Measurements from ENCODE around the gene KIF2A. TPM values are rescaled to one million over a fixed set of nuclear protein-coding genes. Genes with fewer than 3 reads are reported as not detected.

KIF2A gene
- total and polyA plus RNA-seq, 10 donors: 4.3 to 66.7 (median 44.3) TPM

DNA sequence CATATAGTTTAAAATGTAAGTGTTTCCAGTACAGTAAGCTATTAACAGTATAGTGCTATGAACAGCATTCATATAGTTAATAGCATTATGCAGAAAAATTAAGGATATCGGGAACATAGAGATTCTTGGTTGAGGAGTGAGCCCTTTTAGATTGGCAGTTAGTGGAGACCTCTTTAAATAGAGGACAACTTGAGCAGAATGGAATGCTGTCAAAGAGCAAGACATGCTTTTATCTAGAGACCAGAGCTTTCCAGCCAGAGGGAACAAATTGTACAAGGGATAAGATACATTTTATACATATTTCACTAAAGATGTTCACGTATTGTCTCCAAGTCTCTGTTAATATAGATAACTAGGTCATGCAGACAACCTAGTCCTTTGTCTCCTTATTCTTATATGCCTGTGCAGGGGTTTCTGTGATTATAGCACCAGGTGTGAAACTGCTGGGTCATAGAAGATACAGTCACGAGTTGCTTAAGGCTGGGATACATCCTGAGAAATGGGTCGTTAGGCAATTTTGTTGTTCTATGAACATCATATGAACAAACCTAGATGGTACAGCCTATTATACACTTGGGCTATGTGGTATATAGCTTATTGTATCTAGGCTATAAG is 112.6 kb downstream of the KIF2A start:
- no peak for TF ChIP-seq POLR2AphosphoS5 (IDR thresholded peaks at IDR 0.05)
- no peak for TF ChIP-seq POLR2A (IDR thresholded peaks at IDR 0.05)
- TF ChIP-seq, protein P1, sequence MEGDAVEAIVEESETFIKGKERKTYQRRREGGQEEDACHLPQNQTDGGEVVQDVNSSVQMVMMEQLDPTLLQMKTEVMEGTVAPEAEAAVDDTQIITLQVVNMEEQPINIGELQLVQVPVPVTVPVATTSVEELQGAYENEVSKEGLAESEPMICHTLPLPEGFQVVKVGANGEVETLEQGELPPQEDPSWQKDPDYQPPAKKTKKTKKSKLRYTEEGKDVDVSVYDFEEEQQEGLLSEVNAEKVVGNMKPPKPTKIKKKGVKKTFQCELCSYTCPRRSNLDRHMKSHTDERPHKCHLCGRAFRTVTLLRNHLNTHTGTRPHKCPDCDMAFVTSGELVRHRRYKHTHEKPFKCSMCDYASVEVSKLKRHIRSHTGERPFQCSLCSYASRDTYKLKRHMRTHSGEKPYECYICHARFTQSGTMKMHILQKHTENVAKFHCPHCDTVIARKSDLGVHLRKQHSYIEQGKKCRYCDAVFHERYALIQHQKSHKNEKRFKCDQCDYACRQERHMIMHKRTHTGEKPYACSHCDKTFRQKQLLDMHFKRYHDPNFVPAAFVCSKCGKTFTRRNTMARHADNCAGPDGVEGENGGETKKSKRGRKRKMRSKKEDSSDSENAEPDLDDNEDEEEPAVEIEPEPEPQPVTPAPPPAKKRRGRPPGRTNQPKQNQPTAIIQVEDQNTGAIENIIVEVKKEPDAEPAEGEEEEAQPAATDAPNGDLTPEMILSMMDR (IDR thresholded peaks at IDR 0.05 in 8 of 11, conservative IDR thresholded peaks at IDR 0.05 in 3 of 11): no peak
- Histone ChIP-seq H3K4me3 (no peak overlapping the region), H3K9me3 (no peaks in the 10 kb centered on the region), H3K36me3 (peaks cover 0 to 12% (median 0%) of the 10 kb centered on the region in 6 donors), H3K27me3 (replicated peaks in 1 of 7) (no peaks in the 10 kb centered on the region), H3K4me1 (peaks cover 6 to 33% (median 13%) of the 10 kb centered on the region in 6 donors), H3K27ac (no peak overlapping the region)
- WGBS, 5 donors: 83 to 94% (median 91%) methylated on average over 4 of the region's 4 CpGs
- DNase-seq: no peak
- intact Hi-C loops (cut with DNase I; ENCODE audit: low total_unique reads): no loop called here

DNA sequence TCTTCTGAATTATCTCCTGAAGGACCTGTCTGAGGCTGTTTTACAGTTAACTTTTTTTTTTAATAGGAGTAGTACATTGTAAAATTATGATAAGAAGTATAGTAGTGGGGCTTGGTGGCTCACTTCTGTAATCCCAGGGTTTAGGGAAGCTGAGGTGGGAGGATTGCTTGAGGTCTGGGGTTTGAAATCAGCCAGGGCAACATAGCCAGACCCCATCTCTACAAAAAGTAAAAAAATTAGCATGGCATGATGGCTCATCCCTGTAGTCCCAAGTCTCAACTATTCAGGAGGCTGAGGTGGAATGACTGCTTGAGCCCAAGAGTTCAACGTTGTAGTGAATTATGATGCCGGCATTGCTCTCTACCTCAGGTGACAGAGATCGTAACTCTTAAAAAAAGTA is 113.6 kb downstream of the KIF2A start:
- Histone ChIP-seq H3K4me3 (no peak overlapping the region), H3K27me3 (replicated peaks in 1 of 7) (no peaks in the 10 kb centered on the region), H3K27ac (no peak overlapping the region), H3K36me3 (peaks cover 0 to 12% (median 0%) of the 10 kb centered on the region in 6 donors), H3K4me1 (peaks cover 0 to 23% (median 3%) of the 10 kb centered on the region in 6 donors), H3K9me3 (no peaks in the 10 kb centered on the region)
- TF ChIP-seq POLR2A (IDR thresholded peaks at IDR 0.05) (no peak), POLR2AphosphoS5 (IDR thresholded peaks at IDR 0.05) (no peak)
- TF ChIP-seq, protein P1 (IDR thresholded peaks at IDR 0.05 in 8 of 11, conservative IDR thresholded peaks at IDR 0.05 in 3 of 11): no peak
- WGBS, 5 donors: 91 to 100% (median 97%) methylated on average over 3 of the region's 3 CpGs
- intact Hi-C loops (cut with DNase I; ENCODE audit: low total_unique reads): no loop called here
- DNase-seq: no peak

- H3K27ac ChIP-seq: no peak overlapping the region
- no peaks in the 10 kb centered on the region for H3K9me3 ChIP-seq
- peaks cover 0 to 19% (median 0%) of the 10 kb centered on the region in 6 donors for H3K36me3 ChIP-seq
- TF ChIP-seq, protein P1 (IDR thresholded peaks at IDR 0.05 in 8 of 11, conservative IDR thresholded peaks at IDR 0.05 in 3 of 11): no peak
- TF ChIP-seq POLR2A (IDR thresholded peaks at IDR 0.05): no peak
- no peak for TF ChIP-seq POLR2AphosphoS5 (IDR thresholded peaks at IDR 0.05)
- WGBS, 5 donors: 79 to 100% (median 88%) methylated on average over 1 of the region's 1 CpG
- H3K4me3 ChIP-seq: no peak overlapping the region
- no peaks in the 10 kb centered on the region for H3K27me3 ChIP-seq (replicated peaks in 1 of 7)
- intact Hi-C loops (cut with DNase I; ENCODE audit: low total_unique reads): no loop called here
- DNase-seq: no peak
- H3K4me1 ChIP-seq: peaks cover 0 to 12% (median 0%) of the 10 kb centered on the region in 6 donors
Observed at GRCh38 chr5:62421414-62421813, 115.4 kb downstream of the KIF2A start.

GRCh38 chr5:62424763-62425162 is 118.8 kb downstream of the KIF2A start:
- Histone ChIP-seq H3K36me3 (peaks cover 0 to 12% (median 0%) of the 10 kb centered on the region in 6 donors), H3K27me3 (replicated peaks in 1 of 7) (no peaks in the 10 kb centered on the region), H3K4me1 (no peaks in the 10 kb centered on the region), H3K4me3 (no peak overlapping the region), H3K9me3 (no peaks in the 10 kb centered on the region), H3K27ac (no peak overlapping the region)
- no peak for DNase-seq
- intact Hi-C loops (cut with DNase I; ENCODE audit: low total_unique reads): no loop called here
- WGBS, 5 donors: 92 to 100% (median 95%) methylated on average over 1 of the region's 1 CpG
- no peak for TF ChIP-seq POLR2AphosphoS5 (IDR thresholded peaks at IDR 0.05)
- no peak for TF ChIP-seq POLR2A (IDR thresholded peaks at IDR 0.05)
- TF ChIP-seq, protein P1 (IDR thresholded peaks at IDR 0.05 in 8 of 11, conservative IDR thresholded peaks at IDR 0.05 in 3 of 11): no peak
